Measurements from ENCODE around the gene PRKAR2A. TPM values are rescaled to one million over a fixed set of nuclear protein-coding genes. Genes with fewer than 3 reads are reported as not detected.

The PRKAR2A gene
- 26.1 TPM for total RNA-seq

- H3K4me1 ChIP-seq (ENCODE audit: insufficient read depth, low read length): peaks cover 31% of the 10 kb centered on the region
- H3K4me3 ChIP-seq (ENCODE audit: low read length): peak within 1 kb of the TSS; percentile 80
- no peaks in the 10 kb centered on the region for H3K27me3 ChIP-seq (ENCODE audit: insufficient read depth, low read length)
- no peaks in the 10 kb centered on the region for H3K9me3 ChIP-seq (ENCODE audit: low read depth, low read length)
These were observed at the start of gene PRKAR2A for GRCh38 chr3:48847504-48848423. PRKAR2A (minus strand) TSS chr3:48847874; CDS start chr3:48847596, 278 bp downstream.

GRCh38 chr3:48896936-48897335 is 49.3 kb upstream of the PRKAR2A start:
- H3K9me3 ChIP-seq (ENCODE audit: low read depth, low read length): no peaks in the 10 kb centered on the region
- no peaks in the 10 kb centered on the region for H3K27me3 ChIP-seq (ENCODE audit: insufficient read depth, low read length)
- H3K4me1 ChIP-seq (ENCODE audit: insufficient read depth, low read length): peaks cover 32% of the 10 kb centered on the region
- H3K4me3 ChIP-seq (ENCODE audit: low read length): no peak overlapping the region

- H3K9me3 ChIP-seq (ENCODE audit: low read depth, low read length): no peaks in the 10 kb centered on the region
- no peaks in the 10 kb centered on the region for H3K27me3 ChIP-seq (ENCODE audit: insufficient read depth, low read length)
- peaks cover 31% of the 10 kb centered on the region for H3K4me1 ChIP-seq (ENCODE audit: insufficient read depth, low read length)
These were observed 46.8 kb upstream of the PRKAR2A start for GRCh38 chr3:48894516-48894915.

GRCh38 chr3:48891606-48892005 is 43.9 kb upstream of the PRKAR2A start:
- Histone ChIP-seq H3K27me3 (ENCODE audit: insufficient read depth, low read length) (no peaks in the 10 kb centered on the region), H3K9me3 (ENCODE audit: low read depth, low read length) (no peaks in the 10 kb centered on the region), H3K4me1 (ENCODE audit: insufficient read depth, low read length) (peaks cover 5% of the 10 kb centered on the region), H3K4me3 (ENCODE audit: low read length) (no peak overlapping the region)

More at GRCh38 chr3:48894516-48894915, 46.8 kb upstream of the PRKAR2A start:
- no peak overlapping the region for H3K4me3 ChIP-seq (ENCODE audit: low read length)

GRCh38 chr3:48885753-48886152 is 38.1 kb upstream of the PRKAR2A start:
- no peaks in the 10 kb centered on the region for H3K4me1 ChIP-seq (ENCODE audit: insufficient read depth, low read length)
- no peak overlapping the region for H3K4me3 ChIP-seq (ENCODE audit: low read length)
- no peaks in the 10 kb centered on the region for H3K27me3 ChIP-seq (ENCODE audit: insufficient read depth, low read length)
- H3K9me3 ChIP-seq (ENCODE audit: low read depth, low read length): no peaks in the 10 kb centered on the region

- Histone ChIP-seq H3K27me3 (ENCODE audit: insufficient read depth, low read length) (no peaks in the 10 kb centered on the region), H3K4me1 (ENCODE audit: insufficient read depth, low read length) (no peaks in the 10 kb centered on the region), H3K9me3 (ENCODE audit: low read depth, low read length) (no peaks in the 10 kb centered on the region), H3K4me3 (ENCODE audit: low read length) (no peak overlapping the region)
These were observed 34.0 kb upstream of the PRKAR2A start for GRCh38 chr3:48881652-48882114.

GRCh38 chr3:48881006-48881405 is 33.3 kb upstream of the PRKAR2A start:
- Histone ChIP-seq H3K27me3 (ENCODE audit: insufficient read depth, low read length) (no peaks in the 10 kb centered on the region), H3K9me3 (ENCODE audit: low read depth, low read length) (no peaks in the 10 kb centered on the region), H3K4me1 (ENCODE audit: insufficient read depth, low read length) (no peaks in the 10 kb centered on the region), H3K4me3 (ENCODE audit: low read length) (no peak overlapping the region)

GRCh38 chr3:48879994-48880377 is 32.3 kb upstream of the PRKAR2A start:
- H3K27me3 ChIP-seq (ENCODE audit: insufficient read depth, low read length): no peaks in the 10 kb centered on the region
- H3K4me3 ChIP-seq (ENCODE audit: low read length): no peak overlapping the region
- H3K4me1 ChIP-seq (ENCODE audit: insufficient read depth, low read length): no peaks in the 10 kb centered on the region
- H3K9me3 ChIP-seq (ENCODE audit: low read depth, low read length): no peaks in the 10 kb centered on the region

GRCh38 chr3:48879307-48879993 is 31.8 kb upstream of the PRKAR2A start:
- Histone ChIP-seq H3K9me3 (ENCODE audit: low read depth, low read length) (no peaks in the 10 kb centered on the region), H3K27me3 (ENCODE audit: insufficient read depth, low read length) (no peaks in the 10 kb centered on the region), H3K4me1 (ENCODE audit: insufficient read depth, low read length) (no peaks in the 10 kb centered on the region), H3K4me3 (ENCODE audit: low read length) (no peak overlapping the region)

GRCh38 chr3:48877671-48878070 is 30.0 kb upstream of the PRKAR2A start:
- no peaks in the 10 kb centered on the region for H3K9me3 ChIP-seq (ENCODE audit: low read depth, low read length)
- no peaks in the 10 kb centered on the region for H3K27me3 ChIP-seq (ENCODE audit: insufficient read depth, low read length)
- no peaks in the 10 kb centered on the region for H3K4me1 ChIP-seq (ENCODE audit: insufficient read depth, low read length)
- H3K4me3 ChIP-seq (ENCODE audit: low read length): no peak overlapping the region

GRCh38 chr3:48863122-48863521 is 15.4 kb upstream of the PRKAR2A start:
- no peaks in the 10 kb centered on the region for H3K27me3 ChIP-seq (ENCODE audit: insufficient read depth, low read length)
- H3K4me1 ChIP-seq (ENCODE audit: insufficient read depth, low read length): no peaks in the 10 kb centered on the region
- no peak overlapping the region for H3K4me3 ChIP-seq (ENCODE audit: low read length)
- H3K9me3 ChIP-seq (ENCODE audit: low read depth, low read length): no peaks in the 10 kb centered on the region

- Histone ChIP-seq H3K27me3 (ENCODE audit: insufficient read depth, low read length) (no peaks in the 10 kb centered on the region), H3K4me1 (ENCODE audit: insufficient read depth, low read length) (peaks cover under 1% of the 10 kb centered on the region), H3K9me3 (ENCODE audit: low read depth, low read length) (no peaks in the 10 kb centered on the region), H3K4me3 (ENCODE audit: low read length) (no peak overlapping the region)
These were observed 11.5 kb upstream of the PRKAR2A start for GRCh38 chr3:48859206-48859605.

- peaks cover 5% of the 10 kb centered on the region for H3K4me1 ChIP-seq (ENCODE audit: insufficient read depth, low read length)
- no peaks in the 10 kb centered on the region for H3K27me3 ChIP-seq (ENCODE audit: insufficient read depth, low read length)
- H3K9me3 ChIP-seq (ENCODE audit: low read depth, low read length): no peaks in the 10 kb centered on the region
- no peak overlapping the region for H3K4me3 ChIP-seq (ENCODE audit: low read length)
These were observed 11.0 kb upstream of the PRKAR2A start for GRCh38 chr3:48858709-48859108.

GRCh38 chr3:48857641-48858040 is 10.0 kb upstream of the PRKAR2A start:
- no peaks in the 10 kb centered on the region for H3K27me3 ChIP-seq (ENCODE audit: insufficient read depth, low read length)
- peaks cover 6% of the 10 kb centered on the region for H3K4me1 ChIP-seq (ENCODE audit: insufficient read depth, low read length)
- no peak overlapping the region for H3K4me3 ChIP-seq (ENCODE audit: low read length)
- H3K9me3 ChIP-seq (ENCODE audit: low read depth, low read length): no peaks in the 10 kb centered on the region

- H3K4me3 ChIP-seq (ENCODE audit: low read length): no peak overlapping the region
- H3K9me3 ChIP-seq (ENCODE audit: low read depth, low read length): no peaks in the 10 kb centered on the region
- H3K4me1 ChIP-seq (ENCODE audit: insufficient read depth, low read length): peaks cover 6% of the 10 kb centered on the region
- H3K27me3 ChIP-seq (ENCODE audit: insufficient read depth, low read length): no peaks in the 10 kb centered on the region
These were observed 8.8 kb upstream of the PRKAR2A start for GRCh38 chr3:48856469-48856868.
